ENCODE data around the gene PAX4.
A peak's percentile ranks its signal among the peaks of the same experiment; 100 is the strongest.

The PAX4 gene

GRCh38 chr7:127618042-127618441, at the start of gene PAX4:
Gene PAX4, minus strand, starts transcription at chr7:127618142. Its CDS starts 2,214 bp downstream, at chr7:127615928.
- no peak for DNase-seq

DNA sequence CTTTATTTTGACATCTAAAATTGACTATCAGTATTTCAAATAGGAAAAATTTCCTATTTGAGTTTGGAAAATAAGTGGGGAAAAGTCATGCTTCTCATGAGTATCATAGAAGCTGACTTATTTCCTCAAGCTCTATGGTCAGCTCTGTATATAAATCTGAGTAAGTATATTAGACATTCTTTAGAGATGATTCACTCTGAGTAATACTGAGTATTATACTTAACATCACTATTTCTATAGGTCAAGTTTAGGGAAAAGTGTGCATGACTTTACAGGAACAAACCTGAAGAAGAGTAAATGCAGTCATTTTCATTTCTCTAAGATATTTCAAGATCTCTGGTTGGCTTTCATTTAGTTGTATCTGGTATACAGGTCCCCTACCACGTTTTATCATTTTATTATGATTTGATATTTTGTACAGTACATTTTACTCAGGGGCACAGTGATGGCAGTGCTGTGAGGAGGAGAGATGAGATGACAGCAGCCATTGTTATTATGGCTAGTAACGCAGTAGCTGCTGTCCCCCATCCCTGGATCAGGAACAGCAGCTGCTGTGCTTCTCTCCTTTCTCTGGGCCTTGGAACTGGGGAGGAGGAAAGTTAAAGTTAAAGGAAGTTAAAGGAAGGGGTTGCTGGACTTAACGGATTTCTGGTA, 49.2 kb upstream of the PAX4 start:
- DNase-seq: no peak

GRCh38 chr7:127666602-127667001, 48.7 kb upstream of the PAX4 start:
- no peak for DNase-seq

GRCh38 chr7:127665922-127666321, 48.0 kb upstream of the PAX4 start:
- no peak for DNase-seq

DNA sequence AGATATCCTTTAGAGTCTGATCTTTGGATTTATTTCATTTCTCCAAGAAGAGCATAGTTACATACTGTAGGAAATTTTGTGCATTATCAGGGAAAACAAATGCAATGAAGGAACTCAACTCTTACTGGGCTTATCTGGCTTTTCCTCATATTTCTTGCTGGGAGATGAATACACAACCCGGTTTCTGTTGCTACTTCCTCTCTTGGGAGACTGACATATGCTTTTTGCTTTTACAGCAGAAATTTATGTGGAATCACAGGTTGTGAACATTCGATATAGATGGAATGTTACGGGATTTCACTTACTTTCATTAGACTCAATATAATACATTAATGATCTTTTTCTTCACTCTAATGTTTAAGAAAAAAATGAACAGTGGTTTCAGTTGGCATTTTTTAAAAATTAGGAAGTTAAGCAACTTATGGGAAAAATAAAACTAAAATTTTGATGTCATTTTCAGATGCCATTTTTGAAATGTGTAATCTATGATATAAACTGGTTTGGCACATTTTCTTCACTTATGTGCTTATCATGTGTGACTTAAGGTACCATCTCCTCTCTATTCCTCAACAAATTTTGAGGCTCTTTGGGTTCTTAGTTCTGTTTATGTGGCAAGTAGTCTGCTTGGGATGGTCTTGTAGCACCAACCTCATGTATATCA, 41.2 kb upstream of the PAX4 start:
- DNase-seq: no peak

DNA sequence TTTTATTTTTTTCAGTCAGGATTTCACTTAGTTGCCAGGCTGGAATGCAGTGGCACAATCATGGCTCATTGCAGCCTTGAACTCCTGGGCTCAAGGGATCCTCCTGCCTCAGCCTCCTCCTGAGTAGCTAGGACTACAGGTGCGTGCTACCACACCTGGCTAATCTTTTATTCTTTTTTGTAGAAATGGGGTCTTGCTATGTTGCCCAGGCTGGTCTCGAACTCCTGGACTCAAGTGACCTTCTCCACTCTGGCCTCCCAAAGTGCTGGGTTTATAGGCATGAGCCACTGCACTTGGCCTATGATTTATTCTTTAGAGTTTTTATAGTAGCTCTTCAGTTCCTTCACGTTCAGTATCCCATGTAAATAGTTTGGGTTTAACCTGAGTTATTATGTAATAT, 39.6 kb upstream of the PAX4 start:
- no peak for DNase-seq

- no peak for DNase-seq
These were observed 37.8 kb upstream of the PAX4 start for GRCh38 chr7:127655720-127656119.

DNA sequence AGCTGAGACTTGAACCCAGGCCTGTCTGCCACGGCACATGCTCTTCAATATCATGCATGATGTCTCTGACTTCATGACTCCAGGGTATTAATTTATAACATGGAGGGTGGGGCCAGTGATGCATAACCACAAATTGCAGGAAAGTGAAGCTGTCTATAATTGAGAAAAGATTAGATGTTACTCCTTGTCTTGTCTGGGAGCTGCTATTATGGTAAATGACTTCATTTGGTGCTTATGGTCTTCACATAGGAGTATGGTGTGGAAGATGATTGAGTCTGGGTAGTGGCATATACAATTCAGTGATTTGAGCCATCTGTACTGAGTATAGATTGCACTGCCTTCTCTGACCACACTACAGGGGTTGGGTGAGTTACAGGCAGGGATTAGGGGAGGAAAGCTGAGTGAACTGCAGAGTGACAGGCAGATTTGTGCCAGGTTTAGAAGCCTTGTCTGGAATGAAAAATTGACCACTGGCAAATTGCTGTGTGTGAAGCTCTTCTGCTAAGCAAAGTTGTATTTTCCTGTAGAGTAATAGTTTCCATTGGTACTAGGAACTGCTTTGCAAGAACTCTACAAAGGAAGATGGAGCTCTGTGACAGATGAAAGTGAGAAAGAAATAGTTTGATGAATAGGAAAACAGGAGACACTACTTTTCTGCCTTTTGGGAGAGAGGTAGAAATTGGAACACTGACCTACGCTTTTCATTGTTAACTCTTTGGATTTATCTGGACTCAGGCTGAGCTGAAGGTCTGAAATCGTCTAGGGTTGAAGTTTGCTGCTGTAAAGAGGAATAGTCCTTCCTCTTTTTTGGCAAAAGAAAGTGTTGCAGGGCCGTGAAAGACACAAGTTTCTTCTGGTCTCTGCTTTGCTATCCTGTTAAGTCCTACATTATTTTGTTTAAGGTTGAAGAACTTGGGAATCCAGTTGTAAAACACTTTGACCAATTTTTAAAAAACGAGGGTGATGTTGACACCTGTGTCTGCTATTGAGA, 36.8 kb upstream of the PAX4 start:
- no peak for DNase-seq

DNA sequence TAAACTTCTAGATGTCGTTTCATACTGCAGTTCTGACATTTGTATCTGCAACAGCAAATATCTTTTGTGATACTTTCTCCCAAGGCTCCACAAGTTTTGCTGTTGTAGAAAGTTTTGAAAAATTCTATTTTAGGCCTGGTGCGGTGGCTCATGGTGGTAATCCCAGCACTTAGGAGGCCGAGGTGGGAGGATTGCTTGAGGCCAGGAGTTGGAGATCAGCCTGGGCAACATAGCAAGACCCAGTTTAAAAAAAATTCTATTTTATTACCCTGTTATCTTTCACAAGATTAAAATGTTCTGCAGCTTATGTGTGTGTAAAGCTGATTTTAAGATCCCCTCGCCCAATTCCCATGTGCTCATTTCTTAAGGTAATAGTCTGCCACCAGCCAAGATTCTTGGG, 35.5 kb upstream of the PAX4 start:
- DNase-seq: no peak

GRCh38 chr7:127652333-127653248, 34.6 kb upstream of the PAX4 start:
- no peak for DNase-seq

- peak; percentile 94 to 98 for DNase-seq
These were observed 33.8 kb upstream of the PAX4 start, which contains the start of gene SND1 for GRCh38 chr7:127651556-127652332. Gene SND1, plus strand, starts transcription at chr7:127652194. Its CDS starts 180 bp downstream, at chr7:127652374.

- peak in 1 of 2 experiments; percentile 57 for DNase-seq
These were observed 33.1 kb upstream of the PAX4 start for GRCh38 chr7:127650847-127651555.

GRCh38 chr7:127648986-127649385, 31.0 kb upstream of the PAX4 start:
- no peak for DNase-seq

GRCh38 chr7:127647636-127648035, 29.7 kb upstream of the PAX4 start:
- no peak for DNase-seq

DNA sequence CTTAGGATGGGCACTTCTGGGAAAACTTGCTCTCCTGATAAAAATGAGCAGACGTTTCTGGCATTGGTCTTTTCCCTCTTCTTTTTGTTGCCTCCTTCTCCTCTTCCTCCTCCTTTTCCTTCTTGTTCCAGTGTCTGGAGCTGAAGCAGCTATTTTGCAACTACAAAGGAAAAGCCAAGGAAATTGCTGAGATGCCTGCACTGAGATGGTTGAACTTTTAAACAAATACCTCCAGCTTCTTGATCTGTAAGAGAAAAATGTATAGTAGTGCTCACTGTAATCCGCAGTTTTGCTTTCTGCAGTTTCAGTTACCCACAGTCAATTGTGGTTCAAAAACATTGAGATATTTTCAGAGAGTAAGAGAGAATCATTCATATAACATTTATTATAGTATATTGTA, 26.5 kb upstream of the PAX4 start:
- DNase-seq: no peak

- DNase-seq: no peak
These were observed 20.3 kb upstream of the PAX4 start for GRCh38 chr7:127638197-127638596.

- no peak for DNase-seq
These were observed 17.8 kb upstream of the PAX4 start for GRCh38 chr7:127635659-127636285.

DNA sequence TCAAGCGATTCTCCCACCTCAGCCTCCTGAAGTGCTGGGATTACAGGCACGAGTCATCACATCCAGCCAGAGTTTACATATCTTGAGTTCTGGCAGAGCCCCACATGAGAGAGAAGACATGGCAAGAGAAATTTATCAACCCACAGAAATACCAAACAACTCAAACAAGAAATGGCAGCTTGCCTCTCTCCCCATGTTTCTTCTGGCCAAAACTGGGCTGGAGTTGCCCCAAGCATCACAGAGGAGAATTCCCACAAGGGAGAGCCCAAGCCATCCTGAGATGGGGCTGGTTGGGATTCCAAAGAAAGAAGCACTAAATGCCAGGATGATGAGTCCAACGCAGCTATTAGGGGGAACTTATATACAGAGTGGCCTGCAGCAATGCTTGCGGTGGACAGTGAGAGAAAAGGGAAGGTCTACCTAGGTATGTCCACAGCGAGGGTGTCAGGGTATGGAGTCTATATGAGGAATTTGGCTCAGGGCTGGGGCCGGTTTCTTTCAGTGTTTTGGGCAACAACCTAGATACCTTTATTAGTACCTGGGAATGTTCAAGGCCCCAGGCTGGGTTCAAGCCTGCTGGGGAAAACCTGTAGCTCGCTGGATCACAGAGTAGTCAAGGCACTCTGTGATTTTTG, 14.5 kb upstream of the PAX4 start:
- DNase-seq: no peak

- no peak for DNase-seq
These were observed 11.4 kb upstream of the PAX4 start for GRCh38 chr7:127629268-127629854.
